ENCODE measurements around the gene CPD. TPM values are rescaled to one million over a fixed set of nuclear protein-coding genes. Genes with fewer than 3 reads are reported as not detected.
"Not testable (repeated sequence)": the region's sequence is repeated elsewhere in the genome, so short reads cannot be mapped to it uniquely, and the experiment has no call there.

CPD gene
- polyA plus RNA-seq, 1 donor = 25.2 TPM

DNA sequence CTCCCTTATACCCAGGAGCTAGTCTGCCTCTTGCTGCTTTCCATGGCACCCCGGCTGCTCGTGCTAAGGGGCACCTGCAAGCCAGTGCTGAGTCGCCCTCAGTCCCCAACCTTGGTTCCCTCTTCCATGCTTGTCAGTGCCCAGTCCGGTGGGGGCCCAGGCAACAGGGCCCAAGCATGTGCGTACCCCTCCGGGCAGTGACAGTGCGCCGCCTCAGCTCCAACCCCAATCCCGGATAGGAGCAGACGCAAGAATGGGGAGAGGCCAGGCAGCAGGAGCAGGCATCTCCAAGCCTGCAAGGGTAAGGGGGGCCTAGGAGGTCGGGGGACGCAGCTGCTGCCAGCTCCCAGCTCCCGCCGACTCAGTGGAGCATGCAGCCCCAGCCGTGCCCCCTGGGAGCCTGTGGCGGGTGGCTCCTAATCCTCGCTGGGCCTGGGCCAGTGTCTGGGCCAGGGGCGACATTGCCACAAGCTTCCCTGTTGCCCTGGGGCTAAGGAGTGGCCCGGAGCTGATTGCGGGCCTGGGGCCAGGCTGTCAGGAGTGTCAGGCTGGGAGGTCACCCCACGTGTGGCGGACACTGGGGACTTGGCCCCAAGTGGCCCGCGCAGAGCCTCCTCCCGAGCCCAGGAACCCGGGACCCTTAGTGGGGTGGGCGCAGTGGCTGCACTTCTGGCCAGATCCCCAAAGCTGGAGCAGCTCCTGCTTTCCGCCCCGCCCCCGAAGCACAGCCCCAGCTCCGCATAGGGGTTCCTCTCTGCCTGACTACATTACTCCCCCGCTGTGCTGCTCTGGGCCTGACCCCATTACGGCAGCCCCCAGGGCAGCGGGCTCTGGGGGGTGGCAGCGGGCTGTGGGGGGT is 9.8 kb downstream of the CPD start:
- DNase-seq = no peak

DNA sequence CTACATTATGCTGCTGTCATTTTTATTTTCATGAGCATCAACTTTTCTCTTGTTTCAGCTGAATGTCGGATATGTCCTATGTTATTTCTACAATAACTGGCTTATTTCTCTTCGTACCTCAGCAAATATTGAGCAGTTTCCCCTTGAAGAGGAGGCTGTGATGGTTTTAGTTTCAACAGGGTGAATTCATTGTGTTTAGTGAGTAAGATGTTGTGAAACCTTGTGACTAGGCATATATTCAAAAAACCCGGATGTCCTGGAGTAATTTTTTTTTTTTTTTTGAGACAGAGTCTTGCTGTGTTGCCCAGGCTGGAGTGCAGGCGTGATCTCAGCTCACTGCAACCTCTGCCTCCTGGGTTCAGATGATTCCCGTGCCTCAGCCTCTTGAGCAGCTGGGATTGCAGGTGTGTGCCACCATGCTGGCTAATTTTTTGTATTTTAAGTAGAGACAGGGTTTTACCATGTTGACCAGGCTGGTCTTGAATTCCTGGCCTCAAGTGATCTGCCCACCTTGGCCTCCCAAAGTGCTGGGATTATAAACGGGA is 11.1 kb downstream of the CPD start:
- no peak for DNase-seq

DNA sequence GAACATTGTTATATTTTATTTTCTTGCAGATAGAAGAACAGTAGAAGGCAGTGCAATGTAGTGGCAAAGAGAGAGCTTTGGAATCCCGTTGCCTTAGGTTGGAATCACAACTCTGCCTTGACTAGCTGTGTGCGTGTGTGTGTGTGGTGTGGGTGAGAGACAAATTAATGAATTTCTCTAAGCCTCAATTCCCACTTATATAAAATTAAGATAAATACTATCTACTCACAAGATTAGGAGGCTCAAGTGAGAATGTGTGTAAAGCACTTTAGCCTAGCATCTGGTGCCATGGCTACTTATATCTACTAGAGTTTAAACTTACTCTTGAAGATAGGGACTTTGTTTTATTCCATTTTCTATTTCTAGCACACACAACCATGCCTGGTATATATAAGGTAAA is 12.8 kb downstream of the CPD start:
- no peak for DNase-seq

DNA sequence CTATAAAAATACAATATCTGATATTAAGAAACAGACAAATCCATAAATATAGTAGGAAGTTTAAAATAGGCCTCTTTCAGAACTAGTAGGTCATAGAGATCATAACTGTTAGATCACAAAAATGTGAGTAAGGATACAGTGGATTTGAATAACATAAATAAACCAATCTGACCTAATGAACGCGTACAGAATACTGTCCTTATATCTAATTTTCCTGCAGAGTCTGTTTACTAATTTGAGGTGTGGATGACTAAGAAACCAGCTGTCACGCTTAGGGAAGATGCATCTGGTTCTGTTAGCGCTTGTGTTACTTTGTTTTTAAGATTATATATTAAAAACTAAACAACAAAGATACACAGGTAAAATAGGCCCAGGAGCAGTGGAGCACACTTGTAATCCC is 14.8 kb downstream of the CPD start:
- DNase-seq = no peak

DNA sequence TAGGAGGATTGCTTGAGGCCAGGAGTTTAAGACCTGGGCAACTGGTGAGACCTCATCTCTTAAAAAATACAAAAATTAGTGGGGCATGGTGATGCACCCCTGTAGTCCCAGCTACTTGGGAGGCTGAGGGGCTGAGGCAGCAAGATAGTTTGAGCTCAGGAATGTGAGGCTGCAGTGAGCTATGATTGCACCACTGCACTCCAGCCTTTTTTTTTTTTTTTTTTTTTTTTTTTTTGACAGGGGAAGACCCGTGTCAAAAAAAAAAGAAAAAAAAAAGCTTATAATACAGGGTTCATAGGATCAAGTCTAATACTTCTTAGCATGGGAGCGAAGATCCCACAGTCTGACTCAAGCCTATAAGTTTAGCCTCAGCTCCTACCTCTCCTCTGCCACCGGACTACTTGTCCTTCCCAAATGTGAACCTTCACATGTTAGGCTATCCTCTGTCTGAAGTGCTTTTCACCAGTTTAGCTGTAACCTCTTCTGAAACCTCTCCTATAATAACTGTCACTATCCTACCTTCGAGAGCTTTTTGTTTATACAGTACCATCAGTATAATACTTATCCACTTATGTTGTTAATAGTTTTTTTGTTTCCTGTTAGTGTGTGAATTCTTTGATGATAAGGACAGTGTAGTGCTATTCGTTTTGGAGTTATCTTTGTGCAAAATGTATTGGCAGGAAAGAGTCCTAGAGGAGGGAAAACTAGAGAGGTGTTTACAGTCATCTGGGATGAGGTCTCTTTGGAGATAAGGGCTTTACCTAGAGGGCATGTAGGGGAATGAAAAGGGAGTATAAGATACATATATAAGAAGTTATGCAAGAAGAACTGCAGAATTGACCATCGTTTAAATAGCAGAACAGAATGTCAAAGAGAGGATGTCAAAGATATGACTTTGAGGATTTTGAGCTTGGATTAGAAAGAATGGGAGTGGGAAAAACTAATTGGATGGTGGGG is 15.5 kb downstream of the CPD start:
- no peak for DNase-seq

DNA sequence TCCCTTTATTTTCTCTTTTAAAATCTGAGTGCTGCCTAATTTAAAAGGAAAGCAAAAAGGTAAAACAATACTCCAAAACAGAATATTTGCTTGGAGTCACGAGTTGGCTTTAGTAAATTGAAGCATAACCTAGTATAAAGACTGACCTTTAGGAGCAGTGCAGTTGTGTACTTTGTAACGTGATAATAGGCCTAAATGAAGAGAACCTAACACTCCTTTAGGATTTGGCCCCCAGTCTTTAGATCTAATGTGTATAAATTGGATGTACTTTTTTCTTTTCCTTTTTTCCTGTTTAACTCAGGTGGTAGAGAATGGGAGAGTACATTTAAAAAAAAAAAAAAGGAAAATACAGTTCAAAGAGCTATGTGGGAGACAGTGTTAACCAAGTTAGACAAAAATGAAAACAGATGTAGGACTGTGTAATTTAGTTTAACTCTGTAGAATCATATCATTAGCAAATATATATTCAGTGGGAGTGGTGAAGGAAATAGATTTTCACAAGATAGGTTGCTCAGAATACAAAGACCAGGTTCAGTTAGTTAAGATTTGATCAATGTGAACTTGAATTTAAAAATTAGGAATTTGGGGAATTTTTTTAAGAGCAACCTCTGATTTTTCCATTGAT is 16.8 kb downstream of the CPD start:
- no peak for DNase-seq

DNA sequence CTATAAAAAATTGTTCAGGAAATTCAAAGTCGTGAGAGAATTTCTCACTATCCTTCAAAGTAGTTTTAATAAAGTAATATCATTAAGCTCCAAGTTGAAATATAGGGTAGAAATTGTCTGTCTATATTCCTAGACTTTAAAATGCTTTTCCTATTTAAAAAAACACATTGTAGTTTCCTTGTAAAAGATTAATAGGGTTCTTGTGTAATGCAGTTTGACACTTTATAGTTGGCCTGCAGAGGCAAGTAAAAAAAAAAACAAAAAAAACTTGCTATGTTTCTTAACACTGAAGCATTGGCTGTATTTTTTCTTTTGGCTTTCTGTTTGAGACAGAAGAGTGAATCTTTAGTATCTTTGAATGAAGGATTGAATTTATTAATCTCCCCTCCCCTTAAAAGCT is 17.4 kb downstream of the CPD start:
- DNase-seq = no peak

DNA sequence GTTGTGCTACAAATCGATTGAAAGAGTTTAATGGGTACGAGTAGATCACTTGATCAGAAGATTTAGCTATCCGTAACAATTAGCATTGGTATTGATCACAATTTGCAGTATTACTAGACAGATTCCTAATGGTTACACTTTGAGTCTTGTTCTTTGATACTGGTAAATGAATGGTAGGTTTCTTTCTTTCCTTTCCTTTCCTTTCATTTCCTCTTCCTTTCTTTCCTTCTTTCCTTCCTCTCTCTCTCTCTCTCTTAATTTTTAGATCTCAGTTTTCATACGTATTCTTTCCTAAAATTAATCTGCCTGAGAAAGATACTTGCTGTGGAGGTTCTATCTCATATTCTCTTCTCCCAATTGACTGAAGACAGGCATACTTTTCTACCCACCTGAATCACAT is 17.9 kb downstream of the CPD start:
- no peak for DNase-seq

DNA sequence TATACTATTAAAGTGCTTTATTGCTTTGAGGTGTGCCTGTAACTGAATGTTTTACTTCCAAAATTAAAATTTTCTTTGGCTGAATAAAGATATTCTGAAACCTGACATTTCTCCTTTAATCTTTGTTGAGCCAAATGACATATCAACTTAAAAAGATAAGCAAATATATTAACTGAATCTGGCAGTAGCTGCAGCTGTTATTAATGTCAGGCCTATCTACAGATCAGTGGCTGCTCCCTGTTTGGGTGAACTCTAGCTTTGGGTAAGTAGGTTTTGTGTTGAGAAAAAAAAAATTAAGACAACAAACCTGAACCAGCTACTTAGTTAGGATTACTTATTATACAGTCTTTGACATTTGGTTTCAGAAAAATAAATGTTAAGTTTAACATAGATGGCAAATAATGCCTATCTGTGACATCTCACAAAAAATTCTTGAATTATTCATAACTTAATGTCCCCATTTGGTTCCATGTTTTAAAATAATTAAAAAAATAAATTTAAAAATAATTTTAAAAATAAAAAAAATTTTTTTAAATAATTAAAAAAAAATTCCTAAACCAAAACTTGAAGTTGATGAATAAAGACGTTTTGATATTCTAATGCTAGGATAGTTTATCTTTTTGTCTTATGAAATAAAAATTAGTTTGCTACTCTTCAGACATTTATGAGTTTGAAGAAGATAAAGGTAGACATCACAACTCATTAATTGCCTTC is 19.8 kb downstream of the CPD start:
- no peak for DNase-seq

DNA sequence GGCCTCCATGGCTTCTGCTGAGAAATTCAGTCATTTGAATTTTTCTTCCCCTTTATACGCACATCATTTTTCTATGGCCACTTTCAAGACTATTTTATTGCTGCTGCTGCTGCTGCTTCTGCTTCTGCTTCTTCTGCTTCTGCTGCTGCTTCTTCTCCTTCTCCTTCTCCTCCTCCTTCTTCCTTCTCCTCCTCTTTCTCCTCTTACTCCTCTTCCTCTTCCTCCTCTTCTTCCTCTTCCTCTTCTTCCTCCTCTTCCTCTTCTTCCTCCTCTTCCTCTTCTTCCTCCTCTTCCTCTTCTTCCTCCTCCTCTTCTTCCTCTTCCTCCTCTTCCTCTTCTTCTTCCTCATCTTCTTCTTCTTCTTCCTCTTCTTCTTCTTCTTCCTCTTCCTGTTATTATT is 22.4 kb downstream of the CPD start:
- DNase-seq = no peak

DNA sequence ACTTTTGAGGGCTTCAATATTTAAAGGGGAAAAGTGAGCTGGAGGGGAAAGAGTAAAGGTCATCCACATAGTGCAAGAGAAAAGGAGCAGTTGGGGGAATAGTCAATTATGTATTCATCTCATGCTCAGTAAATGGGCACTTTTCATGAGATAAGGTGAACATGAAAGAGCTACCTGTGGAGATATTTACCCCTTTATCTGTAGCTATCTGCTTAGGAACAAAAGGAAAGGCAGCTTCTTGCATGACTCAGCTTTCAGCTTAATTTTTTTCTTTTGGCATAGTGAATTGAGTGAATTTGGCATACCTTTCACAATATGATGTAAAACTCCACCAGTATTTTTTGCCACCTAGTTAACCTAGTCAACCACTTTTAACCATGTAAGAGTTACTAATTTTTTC is 26.4 kb downstream of the CPD start:
- DNase-seq = no peak

DNA sequence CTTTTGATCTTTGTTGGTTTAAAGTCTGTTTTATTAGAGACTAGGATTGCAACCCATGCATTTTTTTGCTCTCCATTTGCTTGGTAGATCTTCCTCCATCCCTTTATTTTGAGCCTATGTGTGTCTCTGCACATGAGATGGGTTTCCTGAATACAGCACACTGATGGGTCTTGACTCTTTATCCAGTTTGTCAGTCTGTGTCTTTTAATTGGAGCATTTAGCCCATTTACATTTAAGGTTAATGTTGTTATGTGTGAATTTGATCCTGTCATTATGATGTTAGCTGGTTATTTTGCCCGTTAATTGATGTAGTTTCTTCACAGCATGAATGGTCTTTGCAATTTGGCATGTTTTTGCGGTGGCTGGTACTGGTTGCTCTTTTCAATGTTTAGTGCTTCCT is 31.9 kb downstream of the CPD start:
- DNase-seq = not testable (repeated sequence)

DNA sequence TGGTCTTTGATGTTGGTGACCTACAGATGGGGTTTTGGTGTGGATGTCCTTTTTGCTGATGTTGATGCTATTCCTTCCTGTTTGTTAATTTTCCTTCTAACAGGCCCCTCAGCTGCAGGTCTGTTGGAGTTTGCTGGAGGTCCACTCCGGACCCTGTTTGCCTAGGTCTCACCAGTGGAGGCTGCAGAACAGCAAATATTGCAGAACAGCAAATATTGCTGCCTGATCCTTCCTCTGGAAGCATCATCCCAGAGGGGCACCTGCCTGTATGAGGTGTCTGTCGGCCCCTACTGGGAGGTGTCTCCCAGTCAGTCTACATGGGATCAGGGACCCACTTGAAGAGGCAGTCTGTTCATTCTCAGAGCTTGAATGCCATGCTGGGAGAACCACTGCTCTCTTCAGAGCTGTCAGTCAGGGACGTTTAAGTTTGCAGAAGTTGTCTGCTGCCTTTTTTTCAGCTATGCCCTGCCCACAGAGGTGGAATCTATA is 33.3 kb downstream of the CPD start:
- not testable (repeated sequence) for DNase-seq

DNA sequence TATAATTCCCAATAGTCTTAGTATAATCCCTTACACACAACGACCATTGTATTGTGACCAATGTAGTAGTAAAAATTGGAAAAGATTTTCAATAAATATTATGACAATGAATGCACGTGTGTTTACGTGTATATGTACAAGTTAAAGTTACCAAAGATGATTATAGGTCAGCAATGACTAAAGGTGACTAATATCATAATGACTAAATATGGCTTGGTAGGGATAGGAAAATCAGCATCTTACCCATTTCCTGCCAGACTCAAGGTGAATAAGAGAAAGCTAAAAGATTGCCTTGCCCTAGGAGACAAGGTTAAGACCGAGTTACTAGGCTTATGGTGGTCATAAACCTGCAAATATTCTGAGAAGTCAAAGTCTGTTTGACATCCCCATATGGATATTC is 34.4 kb downstream of the CPD start:
- no peak for DNase-seq

DNA sequence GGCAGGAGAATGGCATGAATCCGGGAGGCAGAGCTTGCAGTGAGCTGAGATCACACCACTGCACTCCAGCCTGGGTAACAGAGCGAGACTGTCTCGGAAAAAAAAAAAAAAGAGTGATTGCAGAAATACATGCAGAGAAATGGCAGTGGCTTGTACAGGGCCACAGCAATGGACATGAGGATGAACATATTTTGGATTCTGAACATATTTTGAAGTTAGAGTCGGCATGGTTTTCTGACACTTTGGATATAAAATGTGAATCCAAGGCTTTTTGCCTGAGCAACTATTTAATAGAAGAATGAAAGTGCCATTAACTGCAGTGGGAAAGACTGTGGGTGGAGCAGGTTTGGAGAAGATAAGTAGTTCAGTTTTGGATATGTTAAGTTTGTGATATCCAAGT is 35.8 kb downstream of the CPD start:
- no peak for DNase-seq

DNA sequence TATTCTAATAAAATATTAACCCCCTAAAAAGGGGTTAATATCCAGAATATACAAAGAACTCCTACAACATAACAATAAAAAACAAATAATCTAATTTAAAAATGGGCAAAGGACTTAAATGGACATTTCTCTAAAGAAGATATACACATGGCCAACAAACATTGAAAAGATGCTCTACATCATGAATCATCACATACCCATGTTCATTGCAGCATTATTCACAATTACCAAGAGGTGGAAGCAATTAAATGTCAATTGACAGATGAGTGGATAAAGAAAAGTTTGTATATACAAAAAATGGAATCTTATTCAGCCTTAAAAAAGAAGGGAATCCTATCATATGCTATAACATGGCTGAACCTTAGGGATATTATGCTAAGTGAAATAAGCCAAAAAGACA is 36.8 kb downstream of the CPD start:
- no peak for DNase-seq

DNA sequence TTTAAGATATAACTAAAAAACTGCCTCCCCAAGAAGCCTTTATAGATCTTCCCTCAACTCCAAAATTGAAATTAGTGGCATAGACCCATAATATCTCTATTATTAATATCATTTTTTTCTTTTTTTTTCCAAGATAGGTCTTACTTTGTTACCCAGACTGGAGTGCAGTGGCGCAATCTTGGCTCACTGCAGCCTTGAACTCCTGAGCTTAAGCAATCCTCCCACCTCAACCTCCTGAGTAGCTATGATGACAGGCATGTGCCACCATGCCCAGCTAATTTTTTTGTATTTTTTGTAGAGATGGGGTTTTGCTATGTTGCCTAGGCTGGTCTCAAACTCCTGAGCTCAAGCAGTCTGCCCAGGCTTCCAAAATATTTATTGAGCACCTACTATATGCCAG is 39.3 kb downstream of the CPD start:
- DNase-seq = not testable (repeated sequence)

DNA sequence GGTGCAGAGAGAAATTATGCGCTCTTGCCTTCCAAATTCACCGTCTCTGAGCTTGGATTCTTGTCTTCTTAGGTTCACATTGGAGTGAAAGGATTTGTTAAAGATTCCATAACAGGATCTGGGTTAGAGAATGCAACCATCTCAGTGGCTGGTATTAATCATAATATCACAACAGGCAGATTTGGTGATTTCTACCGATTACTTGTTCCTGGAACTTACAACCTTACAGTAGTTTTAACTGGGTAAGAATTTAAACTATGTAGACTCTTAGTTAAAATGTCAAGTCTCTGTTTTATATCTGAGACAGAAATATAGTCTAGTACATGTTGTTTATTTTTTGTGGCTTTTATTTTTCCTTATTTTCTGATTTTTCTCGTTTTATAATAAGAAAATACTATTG is 42.9 kb downstream of the CPD start:
- DNase-seq = no peak

DNA sequence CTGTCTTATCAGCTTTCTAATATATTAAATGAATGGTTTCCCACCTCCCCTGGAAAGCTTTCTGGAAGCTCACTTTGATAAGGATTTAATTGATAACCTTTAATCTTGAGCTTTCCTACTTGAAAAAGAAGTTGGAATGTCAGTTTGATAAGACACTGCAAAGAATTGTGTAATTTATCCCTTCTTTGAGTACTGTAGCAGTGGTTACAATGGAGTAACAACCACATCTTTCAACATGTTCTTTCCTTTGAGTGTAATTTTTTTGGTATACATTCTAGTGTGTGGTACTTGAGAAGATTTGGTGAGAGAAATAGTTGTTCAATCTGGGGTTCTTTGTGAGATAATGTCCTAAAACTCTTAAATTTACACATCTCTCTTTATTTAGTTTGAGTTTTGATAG is 43.4 kb downstream of the CPD start:
- DNase-seq = no peak

DNA sequence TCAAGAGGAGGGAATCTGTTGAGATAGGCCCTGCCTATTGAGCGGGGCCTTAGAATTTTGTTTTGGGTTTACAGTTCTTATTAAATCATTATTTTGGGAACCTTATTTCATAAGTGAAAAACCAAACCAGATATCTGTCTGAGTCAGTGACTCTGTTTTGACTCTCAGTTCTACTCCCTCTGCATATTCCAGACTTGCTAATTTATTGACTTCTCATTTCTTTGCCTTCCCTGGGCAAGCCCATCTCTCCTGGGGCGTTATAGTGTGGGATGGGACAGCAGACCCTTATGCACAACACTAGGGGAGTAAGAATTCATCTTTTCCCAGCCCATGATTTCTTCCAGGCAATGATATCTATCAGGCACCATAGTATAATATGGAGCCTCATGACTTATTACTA is 45.7 kb downstream of the CPD start:
- DNase-seq = no peak

DNA sequence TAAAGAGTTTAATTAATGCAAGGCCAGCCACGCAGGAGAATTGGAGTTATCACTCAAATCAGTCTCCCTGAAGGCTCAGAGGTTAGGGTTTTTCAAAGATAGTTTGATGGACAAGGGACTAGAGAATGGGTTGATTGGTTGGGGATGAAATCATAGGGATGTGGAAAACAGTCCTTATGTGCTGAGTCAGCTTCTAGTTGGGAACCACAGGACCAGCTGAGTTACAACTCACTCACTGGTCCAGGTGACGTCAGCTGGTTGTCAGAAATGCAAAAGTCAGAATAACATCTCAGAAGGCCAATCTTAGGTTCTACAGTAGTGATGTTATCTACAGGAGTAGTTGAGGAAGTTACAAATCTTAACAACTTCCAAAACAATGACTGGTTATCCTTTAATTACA is 47.6 kb downstream of the CPD start:
- DNase-seq = no peak

DNA sequence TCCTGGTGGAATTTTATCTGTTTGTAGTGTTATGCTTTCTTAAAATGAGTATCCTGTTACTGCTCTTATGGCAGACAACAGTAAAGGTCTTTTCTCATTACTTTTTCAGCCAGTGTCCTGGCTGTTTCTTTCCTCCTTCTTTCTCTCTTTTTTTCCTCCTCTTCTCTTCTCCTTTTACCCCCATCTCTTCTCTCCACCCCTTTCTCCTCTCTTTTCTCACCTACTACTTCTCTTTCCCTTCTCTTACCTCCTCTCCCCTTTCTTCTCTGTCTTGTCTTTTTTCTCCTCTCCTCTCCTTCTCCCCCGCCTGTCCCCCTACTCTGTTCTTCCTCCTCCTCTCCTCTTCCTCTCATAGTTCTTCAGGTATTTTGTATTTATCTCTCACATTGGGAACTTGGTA is 48.9 kb downstream of the CPD start:
- no peak for DNase-seq

Measured in hindlimb muscle (tissue), 1 donor.